ENCODE measurements around the gene GAB1. TPM values are rescaled to one million over a fixed set of nuclear protein-coding genes. Genes with fewer than 3 reads are reported as not detected.
"Not testable (repeated sequence)": the region's sequence is repeated elsewhere in the genome, so short reads cannot be mapped to it uniquely, and the experiment has no call there.

Gene GAB1
- total RNA-seq, 4 donors from 2014 or later: 25.7 to 37.6 (median 32.8) TPM

DNA sequence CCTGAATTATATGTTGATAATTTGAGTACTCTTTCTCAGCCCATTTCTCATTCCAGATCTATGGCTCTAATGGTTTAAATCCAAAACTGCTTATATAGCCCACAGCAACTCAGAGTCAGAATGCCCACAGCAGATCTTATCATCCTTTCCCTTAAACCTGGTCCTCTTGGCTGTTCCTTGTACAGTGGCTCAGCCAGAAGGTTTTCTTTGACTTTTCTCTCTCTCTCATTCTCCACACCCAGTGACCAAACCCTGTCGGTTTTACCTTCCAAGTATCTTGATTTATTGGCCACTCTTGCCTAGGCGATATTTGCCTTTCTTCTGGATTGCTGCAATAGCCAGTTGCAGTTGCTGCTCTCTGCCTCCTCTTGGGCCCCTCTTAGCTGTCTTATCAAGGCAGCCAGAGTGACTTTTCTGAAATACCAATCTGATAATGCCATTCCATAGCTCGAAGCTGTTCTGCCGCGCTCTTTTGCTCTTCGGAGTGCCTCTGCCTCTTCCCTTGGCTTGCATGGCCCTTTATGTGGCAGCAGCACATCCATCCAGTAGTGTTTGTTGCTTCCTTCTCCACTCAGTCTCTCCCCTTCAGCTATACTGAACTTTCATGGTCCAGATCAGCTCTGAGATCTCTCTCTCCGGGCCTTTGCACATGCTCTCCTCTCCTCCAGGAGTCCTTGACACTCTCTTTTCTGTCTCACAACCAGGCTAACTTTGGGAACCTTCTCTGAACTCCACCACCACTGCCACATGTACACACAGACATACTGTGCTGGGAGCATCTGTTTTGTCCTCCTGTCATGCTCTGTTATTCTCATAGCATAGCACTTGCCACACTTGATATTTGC, 11.8 kb downstream of the GAB1 start:
- Histone ChIP-seq H3K9me3 (no peaks in the 10 kb centered on the region), H3K27ac (no peak overlapping the region), H3K4me3 (no peak overlapping the region), H3K36me3 (no peaks in the 10 kb centered on the region), H3K27me3 (no peaks in the 10 kb centered on the region), H3K4me1 (peaks cover 19 to 48% (median 28%) of the 10 kb centered on the region in 3 donors)
- intact Hi-C loops (cut with DNase I): no loop called here
- TF ChIP-seq CTCF (IDR thresholded peaks at IDR 0.05) (no peak), POLR2A (IDR thresholded peaks at IDR 0.05) (no peak)
- 88 to 90% methylated on average over 7 of the region's 7 CpGs for WGBS, 2 donors
- DNase-seq: no peak

- WGBS, 2 donors: 91 to 93% methylated on average over 8 to 16 of the region's 25 CpGs
- H3K27me3 ChIP-seq; H3K4me3 ChIP-seq; intact Hi-C loops (cut with DNase I); DNase-seq; H3K27ac ChIP-seq; H3K36me3 ChIP-seq; H3K9me3 ChIP-seq: not testable (repeated sequence)
- H3K4me1 ChIP-seq: peaks cover 23 to 44% (median 43%) of the 10 kb centered on the region in 3 donors
These were observed 13.3 kb downstream of the GAB1 start for GRCh38 chr4:143349858-143350527.

- Histone ChIP-seq H3K27ac (peak overlapping the region in 3 of 4 donors; percentile 36 to 88 (median 81)), H3K27me3 (no peaks in the 10 kb centered on the region), H3K36me3 (no peaks in the 10 kb centered on the region), H3K4me3 (no peak overlapping the region), H3K9me3 (no peaks in the 10 kb centered on the region), H3K4me1 (peaks cover 23 to 56% (median 50%) of the 10 kb centered on the region in 3 donors)
- DNase-seq: no peak
- TF ChIP-seq CTCF (IDR thresholded peaks at IDR 0.05) (no peak), POLR2A (IDR thresholded peaks at IDR 0.05) (no peak)
- 87 to 93% methylated on average over 5 to 10 of the region's 20 CpGs for WGBS, 2 donors
- intact Hi-C loops (cut with DNase I): no loop called here
These were observed 14.5 kb downstream of the GAB1 start for GRCh38 chr4:143351149-143351691.

DNA sequence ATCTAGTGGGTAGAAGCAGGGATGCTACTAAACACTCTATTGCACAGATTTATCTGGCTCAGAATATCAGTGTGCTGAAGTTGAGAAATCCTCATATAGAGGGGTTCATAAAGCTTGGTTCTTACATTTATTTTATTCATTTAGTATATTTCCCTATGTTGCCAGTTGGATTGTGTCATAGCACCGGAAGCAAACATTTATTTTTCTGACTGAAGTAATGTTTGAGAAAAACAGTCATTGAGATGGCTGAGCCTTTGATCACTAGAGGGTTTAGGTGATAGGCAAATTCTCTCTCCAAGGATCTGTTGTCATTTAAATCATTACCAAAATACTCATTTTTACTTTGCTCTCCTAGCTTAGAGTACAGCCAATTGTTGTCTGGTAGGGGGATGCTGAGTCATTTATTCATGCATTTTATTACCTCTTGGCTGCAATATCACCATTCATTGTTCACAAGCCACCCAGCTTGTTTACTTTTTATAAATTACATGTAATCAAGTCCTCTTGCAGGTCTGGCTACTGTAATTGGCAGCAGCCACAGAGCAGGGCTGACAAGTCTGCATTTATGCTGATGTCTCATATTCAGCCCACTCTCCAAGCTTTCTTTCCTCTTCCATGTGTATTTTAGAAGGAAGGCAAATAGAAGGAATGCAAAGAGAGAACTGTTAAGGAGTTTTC, 15.2 kb downstream of the GAB1 start:
- Histone ChIP-seq H3K4me1 (peaks cover 23 to 63% (median 51%) of the 10 kb centered on the region in 3 donors), H3K27ac (peak overlapping the region; percentile 32 to 88 (median 58)), H3K36me3 (no peaks in the 10 kb centered on the region), H3K4me3 (no peak overlapping the region), H3K27me3 (no peaks in the 10 kb centered on the region), H3K9me3 (no peaks in the 10 kb centered on the region)
- DNase-seq: no peak
- no peak for TF ChIP-seq POLR2A (IDR thresholded peaks at IDR 0.05)
- TF ChIP-seq CTCF (IDR thresholded peaks at IDR 0.05): no peak
- intact Hi-C loops (cut with DNase I): no loop called here
- 29 to 41% methylated on average over 1 of the region's 1 CpG for WGBS, 2 donors

DNA sequence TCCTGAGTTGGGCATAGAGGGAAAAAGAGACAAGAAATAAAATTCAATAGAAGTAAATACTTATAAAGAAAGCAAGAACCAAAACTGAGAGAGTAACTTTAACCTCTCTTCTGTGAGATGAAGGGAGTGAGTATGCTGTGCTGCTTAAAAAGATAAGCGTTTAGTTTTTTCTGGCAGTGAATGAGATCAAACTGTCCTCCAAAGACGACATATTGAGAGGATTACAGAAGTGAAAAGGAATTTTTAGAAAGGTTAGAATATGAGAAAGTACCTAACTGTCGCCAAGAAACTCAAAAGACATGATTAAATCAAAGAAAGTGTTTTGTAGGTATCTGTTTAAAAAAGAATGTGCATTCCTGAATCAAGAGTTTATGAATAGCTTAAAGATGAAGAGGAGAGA, 16.0 kb downstream of the GAB1 start:
- H3K4me3 ChIP-seq: no peak overlapping the region
- intact Hi-C loops (cut with DNase I): no loop called here
- TF ChIP-seq POLR2A (IDR thresholded peaks at IDR 0.05) (no peak), CTCF (IDR thresholded peaks at IDR 0.05) (no peak)
- WGBS, 2 donors: 16 to 25% methylated on average over 3 of the region's 3 CpGs
- H3K27ac ChIP-seq: peak overlapping the region in 3 of 4 donors; percentile 32 to 88 (median 81)
- H3K27me3 ChIP-seq: no peaks in the 10 kb centered on the region
- H3K4me1 ChIP-seq: peaks cover 23 to 71% (median 59%) of the 10 kb centered on the region in 3 donors
- H3K36me3 ChIP-seq: no peaks in the 10 kb centered on the region
- DNase-seq: no peak
- no peaks in the 10 kb centered on the region for H3K9me3 ChIP-seq

Measured in esophagus squamous epithelium (tissue), 5 donors.